GM23338 (cell line): ENCODE results near the gene EXOC2. TPM values are rescaled to one million over a fixed set of nuclear protein-coding genes. Genes with fewer than 3 reads are reported as not detected.

Experiments
- ATAC-seq: fragments of 200-7000 bp; cut with Tn5 transposase; 3 replicates; pipeline ENCODE4 v1.9.1; 2020
- DNase-seq: peaks from one replicate; pipeline ENCODE4 v3.0.0-alpha.2; 2015; ENCODE audit warnings: low spot score
- H2AFZ ChIP-seq: fragments of 200-600 bp; sonication (generic); 2 replicates; pipeline ENCODE4 v1.8.0; 2016; ENCODE audit warnings: antibody characterized with exemption, mild to moderate bottlenecking, moderate library complexity
- H3F3A ChIP-seq: fragments of 200-600 bp; sonication (generic); replicated peaks from 2 replicates; pipeline ENCODE4 v1.8.0; 2017; ENCODE audit warnings: antibody characterized with exemption, mixed run types, low read depth
- H3K27ac ChIP-seq: fragments of 200-600 bp; sonication (generic); 2 replicates; pipeline ENCODE4 v1.6.1; 2016; ENCODE audit warnings: low read depth
- H3K27me3 ChIP-seq: fragments of 200-600 bp; sonication (generic); 2 replicates; pipeline ENCODE4 v1.8.0; 2016; ENCODE audit warnings: mild to moderate bottlenecking, mixed run types, moderate library complexity; ENCODE audit not compliant: insufficient read depth
- H3K36me3 ChIP-seq: fragments of 200-600 bp; sonication (generic); 2 replicates; pipeline ENCODE4 v1.8.0; 2016; ENCODE audit warnings: mild to moderate bottlenecking; ENCODE audit not compliant: insufficient read depth
- H3K4me1 ChIP-seq: fragments of 200-600 bp; sonication (generic); 2 replicates; pipeline ENCODE4 v1.8.0; 2016; ENCODE audit warnings: mild to moderate bottlenecking, moderate library complexity; ENCODE audit not compliant: insufficient read depth
- H3K4me2 ChIP-seq: fragments of 200-600 bp; sonication (generic); 2 replicates; pipeline ENCODE4 v1.7.1; 2017; ENCODE audit warnings: mixed run types
- H3K4me3 ChIP-seq: fragments of 200-600 bp; sonication (generic); 2 replicates; pipeline ENCODE4 v1.6.1; 2016; ENCODE audit warnings: mixed run types
- H3K79me2 ChIP-seq: fragments of 200-600 bp; sonication (generic); replicated peaks from 2 replicates; pipeline ENCODE4 v1.8.0; 2017; ENCODE audit warnings: mild to moderate bottlenecking; ENCODE audit not compliant: insufficient read depth
- H3K9me2 ChIP-seq: fragments of 200-600 bp; sonication (generic); 2 replicates; pipeline ENCODE4 v1.8.0; 2017; ENCODE audit not compliant: insufficient read depth
- H4K20me1 ChIP-seq: fragments of 200-600 bp; sonication (generic); replicated peaks from 2 replicates; pipeline ENCODE4 v1.8.0; 2017; ENCODE audit warnings: mild to moderate bottlenecking; ENCODE audit not compliant: insufficient read depth
- H3K27ac Mint-ChIP-seq: 2 replicates; pipeline ENCODE4 v1.8.0; 2020; ENCODE audit warnings: inconsistent platforms, mild to moderate bottlenecking, moderate library complexity, mixed read lengths
- H3K27me3 Mint-ChIP-seq: 3 replicates; pipeline ENCODE4 v1.8.0; 2022; ENCODE audit warnings: low read depth, mild to moderate bottlenecking, moderate library complexity, mixed read lengths, inconsistent platforms; ENCODE audit not compliant: insufficient read depth, poor library complexity
- H3K36me3 Mint-ChIP-seq: 3 replicates; pipeline ENCODE4 v1.8.0; 2021; ENCODE audit warnings: low read depth, mild to moderate bottlenecking, inconsistent platforms, moderate library complexity, mixed read lengths
- H3K4me1 Mint-ChIP-seq: 3 replicates; pipeline ENCODE4 v1.8.0; 2020; ENCODE audit warnings: mild to moderate bottlenecking, inconsistent platforms, mixed read lengths
- H3K4me3 Mint-ChIP-seq: 3 replicates; pipeline ENCODE4 v1.8.0; 2021; ENCODE audit warnings: moderate library complexity, mild to moderate bottlenecking, inconsistent platforms, mixed read lengths
- H3K9me3 Mint-ChIP-seq: 3 replicates; pipeline ENCODE4 v1.8.0; 2020; ENCODE audit warnings: moderate library complexity, mild to moderate bottlenecking, inconsistent platforms, mixed read lengths
- CREB1 ChIP-seq: fragments of 250-450 bp; sonication (Bioruptor Pico); IDR thresholded peaks from 2 replicates; pipeline ENCODE4 v1.5.0; 2020; ENCODE audit warnings: low read depth, mild to moderate bottlenecking, moderate library complexity
- EZH2 ChIP-seq: fragments of 200-600 bp; sonication (generic); IDR thresholded peaks from one replicate; pipeline ENCODE4 v1.8.0; 2017; ENCODE audit warnings: antibody characterized with exemption, mild to moderate bottlenecking, low read depth; ENCODE audit not compliant: unreplicated experiment
- EZH2phosphoT487 ChIP-seq: fragments of 200-600 bp; sonication (generic); IDR thresholded peaks from one replicate; pipeline ENCODE4 v1.8.1; 2018; ENCODE audit warnings: antibody characterized with exemption; ENCODE audit not compliant: unreplicated experiment
- JUNB ChIP-seq: IDR thresholded peaks from one replicate; pipeline ENCODE4 v1.6.1; 2016; ENCODE audit warnings: antibody characterized with exemption; ENCODE audit not compliant: unreplicated experiment
- NANOG ChIP-seq: IDR thresholded peaks from 2 replicates; pipeline ENCODE4 v1.6.1; 2016; ENCODE audit warnings: antibody characterized with exemption, borderline replicate concordance
- POLR2AphosphoS5 ChIP-seq: IDR thresholded peaks from 2 replicates; pipeline ENCODE4 v1.6.1; 2016; ENCODE audit warnings: antibody characterized with exemption, low read depth
- polyA plus RNA-seq: library from polyadenylated mRNA; unstranded; fragments of >200 nt; fragmentation: Nextera tagmentation; extraction: Ambion mirVana; gene quantifications from 2 replicates; pipeline ENCODE4 v1.2.1, GENCODE V29; 2016
- total RNA-seq: library from RNA; depleted of rRNA; stranded (reverse); fragments of >200 nt; shearing (Covaris generic); gene quantifications from 2 replicates; pipeline ENCODE4 v1.2.3, GENCODE V29; 2014
- TF ChIP-seq, protein P1 (sequence below): IDR thresholded peaks from 2 replicates; pipeline ENCODE4 v1.6.1; 2016; ENCODE audit warnings: antibody characterized with exemption
- TF ChIP-seq, protein P2 (sequence below): fragments of 250-450 bp; sonication (Bioruptor Pico); IDR thresholded peaks from 2 replicates; pipeline ENCODE4 v1.5.0; 2020; ENCODE audit warnings: mild to moderate bottlenecking, moderate library complexity

EXOC2 gene
- total and polyA plus RNA-seq, 2 experiments from 2014 or later: 28.7 to 93.6 TPM

DNA sequence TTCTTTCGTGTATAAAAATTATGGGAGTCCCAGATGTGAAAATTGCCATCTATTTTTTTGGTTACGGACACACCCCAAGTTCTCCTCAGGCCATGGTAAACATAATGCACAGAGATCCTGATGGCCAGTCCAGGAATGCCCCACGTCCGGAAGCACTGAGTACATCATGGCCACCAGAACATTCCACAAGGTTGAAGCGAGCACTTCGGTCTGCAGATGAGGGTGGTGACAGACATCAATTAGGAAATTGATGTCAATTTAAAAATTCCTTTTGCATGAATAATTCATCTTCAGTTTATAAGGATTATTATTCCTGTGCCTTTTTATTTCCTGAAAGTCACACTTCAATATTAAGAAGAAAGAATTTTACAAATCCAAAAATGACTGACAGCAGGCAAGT is 13.2 kb upstream of the EXOC2 start (continued):
- TF ChIP-seq, protein P1, sequence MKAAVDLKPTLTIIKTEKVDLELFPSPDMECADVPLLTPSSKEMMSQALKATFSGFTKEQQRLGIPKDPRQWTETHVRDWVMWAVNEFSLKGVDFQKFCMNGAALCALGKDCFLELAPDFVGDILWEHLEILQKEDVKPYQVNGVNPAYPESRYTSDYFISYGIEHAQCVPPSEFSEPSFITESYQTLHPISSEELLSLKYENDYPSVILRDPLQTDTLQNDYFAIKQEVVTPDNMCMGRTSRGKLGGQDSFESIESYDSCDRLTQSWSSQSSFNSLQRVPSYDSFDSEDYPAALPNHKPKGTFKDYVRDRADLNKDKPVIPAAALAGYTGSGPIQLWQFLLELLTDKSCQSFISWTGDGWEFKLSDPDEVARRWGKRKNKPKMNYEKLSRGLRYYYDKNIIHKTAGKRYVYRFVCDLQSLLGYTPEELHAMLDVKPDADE: no peak
- TF ChIP-seq EZH2phosphoT487 (no peak), POLR2AphosphoS5 (no peak), EZH2 (no peak)

DNA sequence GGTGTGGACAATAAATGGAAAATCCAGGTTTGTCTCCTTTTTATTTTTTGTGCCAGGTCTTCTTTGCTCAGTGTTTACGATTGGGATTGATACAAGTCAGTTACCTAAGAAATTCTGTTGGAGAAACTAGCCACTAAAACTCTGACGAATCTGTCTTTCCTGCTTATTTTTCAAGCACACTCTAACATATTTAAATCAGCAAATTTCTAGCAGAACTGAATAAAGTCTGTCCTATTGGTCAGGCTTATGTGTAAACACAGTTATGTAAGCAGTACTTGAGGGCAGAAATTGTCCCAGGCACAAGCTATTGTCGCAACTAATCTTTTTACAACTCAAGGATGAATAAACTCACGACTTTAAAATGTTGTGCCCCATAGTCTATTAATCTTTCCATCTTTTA is 12.1 kb upstream of the EXOC2 start:
- H3K4me1 Mint-ChIP-seq: peaks cover 69% of the 10 kb centered on the region
- DNase-seq (no peak), ATAC-seq (no peak)

DNA sequence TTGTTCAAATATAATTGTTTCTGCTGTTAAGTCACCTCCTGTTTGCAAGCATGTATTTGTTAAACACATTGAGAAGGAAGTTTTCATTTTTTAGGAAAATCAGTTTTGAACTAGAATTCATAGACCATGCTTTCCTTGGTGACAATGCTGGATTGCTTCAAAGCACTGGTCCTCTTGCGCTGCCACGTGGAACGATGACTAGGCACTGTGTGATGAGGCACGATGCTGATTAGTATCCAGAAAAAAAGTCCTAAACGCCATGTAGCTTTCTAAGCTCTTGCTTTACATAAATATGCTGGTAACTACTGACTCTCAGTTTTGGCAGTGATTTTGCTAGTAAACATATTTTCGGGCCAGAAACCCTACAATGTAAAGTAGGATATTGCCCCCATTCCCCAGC is 11.1 kb upstream of the EXOC2 start:
- Histone ChIP-seq H3F3A (peaks cover 15% of the 10 kb centered on the region), H3K4me1 (peaks cover 89% of the 10 kb centered on the region), H2AFZ (no peak overlapping the region), H3K4me2 (no peak overlapping the region), H3K4me3 (no peak overlapping the region), H3K27me3 (no peaks in the 10 kb centered on the region), H3K79me2 (no peaks in the 10 kb centered on the region), H3K36me3 (no peaks in the 10 kb centered on the region), H3K27ac (no peak overlapping the region), H4K20me1 (no peaks in the 10 kb centered on the region), H3K9me2 (no peaks in the 10 kb centered on the region)
- Mint-ChIP-seq H3K4me3 (no peak overlapping the region), H3K36me3 (no peaks in the 10 kb centered on the region), H3K27ac (peak overlapping the region; percentile 69; the same call in 1 of the 2 replicates), H3K9me3 (no peaks in the 10 kb centered on the region), H3K4me1 (peaks cover 71% of the 10 kb centered on the region), H3K27me3 (peaks cover 10% of the 10 kb centered on the region)
- no peak for DNase-seq
- no peak for ATAC-seq
- TF ChIP-seq, protein P2, sequence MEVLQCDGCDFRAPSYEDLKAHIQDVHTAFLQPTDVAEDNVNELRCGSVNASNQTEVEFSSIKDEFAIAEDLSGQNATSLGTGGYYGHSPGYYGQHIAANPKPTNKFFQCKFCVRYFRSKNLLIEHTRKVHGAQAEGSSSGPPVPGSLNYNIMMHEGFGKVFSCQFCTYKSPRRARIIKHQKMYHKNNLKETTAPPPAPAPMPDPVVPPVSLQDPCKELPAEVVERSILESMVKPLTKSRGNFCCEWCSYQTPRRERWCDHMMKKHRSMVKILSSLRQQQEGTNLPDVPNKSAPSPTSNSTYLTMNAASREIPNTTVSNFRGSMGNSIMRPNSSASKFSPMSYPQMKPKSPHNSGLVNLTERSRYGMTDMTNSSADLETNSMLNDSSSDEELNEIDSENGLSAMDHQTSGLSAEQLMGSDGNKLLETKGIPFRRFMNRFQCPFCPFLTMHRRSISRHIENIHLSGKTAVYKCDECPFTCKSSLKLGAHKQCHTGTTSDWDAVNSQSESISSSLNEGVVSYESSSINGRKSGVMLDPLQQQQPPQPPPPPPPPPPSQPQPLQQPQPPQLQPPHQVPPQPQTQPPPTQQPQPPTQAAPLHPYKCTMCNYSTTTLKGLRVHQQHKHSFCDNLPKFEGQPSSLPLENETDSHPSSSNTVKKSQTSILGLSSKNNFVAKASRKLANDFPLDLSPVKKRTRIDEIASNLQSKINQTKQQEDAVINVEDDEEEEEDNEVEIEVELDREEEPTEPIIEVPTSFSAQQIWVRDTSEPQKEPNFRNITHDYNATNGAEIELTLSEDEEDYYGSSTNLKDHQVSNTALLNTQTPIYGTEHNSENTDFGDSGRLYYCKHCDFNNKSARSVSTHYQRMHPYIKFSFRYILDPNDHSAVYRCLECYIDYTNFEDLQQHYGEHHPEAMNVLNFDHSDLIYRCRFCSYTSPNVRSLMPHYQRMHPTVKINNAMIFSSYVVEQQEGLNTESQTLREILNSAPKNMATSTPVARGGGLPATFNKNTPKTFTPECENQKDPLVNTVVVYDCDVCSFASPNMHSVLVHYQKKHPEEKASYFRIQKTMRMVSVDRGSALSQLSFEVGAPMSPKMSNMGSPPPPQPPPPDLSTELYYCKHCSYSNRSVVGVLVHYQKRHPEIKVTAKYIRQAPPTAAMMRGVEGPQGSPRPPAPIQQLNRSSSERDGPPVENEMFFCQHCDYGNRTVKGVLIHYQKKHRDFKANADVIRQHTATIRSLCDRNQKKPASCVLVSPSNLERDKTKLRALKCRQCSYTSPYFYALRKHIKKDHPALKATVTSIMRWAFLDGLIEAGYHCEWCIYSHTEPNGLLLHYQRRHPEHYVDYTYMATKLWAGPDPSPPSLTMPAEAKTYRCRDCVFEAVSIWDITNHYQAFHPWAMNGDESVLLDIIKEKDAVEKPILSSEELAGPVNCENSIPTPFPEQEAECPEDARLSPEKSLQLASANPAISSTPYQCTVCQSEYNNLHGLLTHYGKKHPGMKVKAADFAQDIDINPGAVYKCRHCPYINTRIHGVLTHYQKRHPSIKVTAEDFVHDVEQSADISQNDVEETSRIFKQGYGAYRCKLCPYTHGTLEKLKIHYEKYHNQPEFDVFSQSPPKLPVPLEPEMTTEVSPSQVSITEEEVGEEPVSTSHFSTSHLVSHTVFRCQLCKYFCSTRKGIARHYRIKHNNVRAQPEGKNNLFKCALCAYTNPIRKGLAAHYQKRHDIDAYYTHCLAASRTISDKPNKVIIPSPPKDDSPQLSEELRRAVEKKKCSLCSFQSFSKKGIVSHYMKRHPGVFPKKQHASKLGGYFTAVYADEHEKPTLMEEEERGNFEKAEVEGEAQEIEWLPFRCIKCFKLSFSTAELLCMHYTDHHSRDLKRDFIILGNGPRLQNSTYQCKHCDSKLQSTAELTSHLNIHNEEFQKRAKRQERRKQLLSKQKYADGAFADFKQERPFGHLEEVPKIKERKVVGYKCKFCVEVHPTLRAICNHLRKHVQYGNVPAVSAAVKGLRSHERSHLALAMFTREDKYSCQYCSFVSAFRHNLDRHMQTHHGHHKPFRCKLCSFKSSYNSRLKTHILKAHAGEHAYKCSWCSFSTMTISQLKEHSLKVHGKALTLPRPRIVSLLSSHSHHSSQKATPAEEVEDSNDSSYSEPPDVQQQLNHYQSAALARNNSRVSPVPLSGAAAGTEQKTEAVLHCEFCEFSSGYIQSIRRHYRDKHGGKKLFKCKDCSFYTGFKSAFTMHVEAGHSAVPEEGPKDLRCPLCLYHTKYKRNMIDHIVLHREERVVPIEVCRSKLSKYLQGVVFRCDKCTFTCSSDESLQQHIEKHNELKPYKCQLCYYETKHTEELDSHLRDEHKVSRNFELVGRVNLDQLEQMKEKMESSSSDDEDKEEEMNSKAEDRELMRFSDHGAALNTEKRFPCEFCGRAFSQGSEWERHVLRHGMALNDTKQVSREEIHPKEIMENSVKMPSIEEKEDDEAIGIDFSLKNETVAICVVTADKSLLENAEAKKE (CRISPR knock-in tag): no peak
- TF ChIP-seq, protein P1: no peak
- TF ChIP-seq CREB1 (CRISPR knock-in tag) (no peak), EZH2phosphoT487 (no peak), JUNB (no peak), POLR2AphosphoS5 (no peak), NANOG (no peak)

More for the DNA sequence above, 12.1 kb upstream of the EXOC2 start:
- Histone ChIP-seq H3K36me3 (no peaks in the 10 kb centered on the region), H3K4me3 (no peak overlapping the region), H3F3A (peaks cover 12% of the 10 kb centered on the region), H3K9me2 (no peaks in the 10 kb centered on the region), H4K20me1 (no peaks in the 10 kb centered on the region), H3K27ac (no peak overlapping the region), H2AFZ (no peak overlapping the region), H3K27me3 (no peaks in the 10 kb centered on the region), H3K4me1 (peaks cover 89% of the 10 kb centered on the region), H3K4me2 (no peak overlapping the region), H3K79me2 (no peaks in the 10 kb centered on the region)
- Mint-ChIP-seq H3K27me3 (peaks cover 7% of the 10 kb centered on the region), H3K9me3 (no peaks in the 10 kb centered on the region), H3K4me3 (no peak overlapping the region), H3K27ac (no peak overlapping the region), H3K36me3 (no peaks in the 10 kb centered on the region)
- TF ChIP-seq EZH2phosphoT487: no peak
